ENCODE measurements around the gene FAM118B.
A peak's percentile ranks its signal among the peaks of the same experiment; 100 is the strongest.

The FAM118B gene

DNA sequence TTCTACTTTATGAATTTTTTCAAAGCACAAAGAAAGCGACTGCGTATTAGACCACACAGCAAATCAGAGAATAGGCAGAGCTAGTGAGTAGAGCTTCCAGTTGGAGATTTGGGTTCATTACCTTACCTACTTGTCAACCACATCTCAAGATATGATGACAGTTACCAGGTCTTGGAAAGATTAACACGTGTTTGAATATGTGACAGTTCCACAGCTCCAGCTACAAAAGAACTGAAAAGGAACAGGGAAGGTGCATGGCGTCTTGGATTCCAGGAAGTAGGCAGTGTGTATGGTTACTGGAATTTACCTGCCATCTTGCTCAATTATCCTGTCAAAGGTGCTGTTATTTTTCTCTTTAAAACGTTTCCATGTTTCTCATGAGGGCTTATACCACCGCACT is 76.7 kb downstream of the FAM118B start:
- peak overlapping the region; percentile 99 for H3K27ac ChIP-seq
- TF ChIP-seq, protein P1, sequence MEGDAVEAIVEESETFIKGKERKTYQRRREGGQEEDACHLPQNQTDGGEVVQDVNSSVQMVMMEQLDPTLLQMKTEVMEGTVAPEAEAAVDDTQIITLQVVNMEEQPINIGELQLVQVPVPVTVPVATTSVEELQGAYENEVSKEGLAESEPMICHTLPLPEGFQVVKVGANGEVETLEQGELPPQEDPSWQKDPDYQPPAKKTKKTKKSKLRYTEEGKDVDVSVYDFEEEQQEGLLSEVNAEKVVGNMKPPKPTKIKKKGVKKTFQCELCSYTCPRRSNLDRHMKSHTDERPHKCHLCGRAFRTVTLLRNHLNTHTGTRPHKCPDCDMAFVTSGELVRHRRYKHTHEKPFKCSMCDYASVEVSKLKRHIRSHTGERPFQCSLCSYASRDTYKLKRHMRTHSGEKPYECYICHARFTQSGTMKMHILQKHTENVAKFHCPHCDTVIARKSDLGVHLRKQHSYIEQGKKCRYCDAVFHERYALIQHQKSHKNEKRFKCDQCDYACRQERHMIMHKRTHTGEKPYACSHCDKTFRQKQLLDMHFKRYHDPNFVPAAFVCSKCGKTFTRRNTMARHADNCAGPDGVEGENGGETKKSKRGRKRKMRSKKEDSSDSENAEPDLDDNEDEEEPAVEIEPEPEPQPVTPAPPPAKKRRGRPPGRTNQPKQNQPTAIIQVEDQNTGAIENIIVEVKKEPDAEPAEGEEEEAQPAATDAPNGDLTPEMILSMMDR (IDR thresholded peaks at IDR 0.05): no peak
- no peak for TF ChIP-seq ZFX (IDR thresholded peaks at IDR 0.05; ENCODE audit: borderline replicate concordance)

DNA sequence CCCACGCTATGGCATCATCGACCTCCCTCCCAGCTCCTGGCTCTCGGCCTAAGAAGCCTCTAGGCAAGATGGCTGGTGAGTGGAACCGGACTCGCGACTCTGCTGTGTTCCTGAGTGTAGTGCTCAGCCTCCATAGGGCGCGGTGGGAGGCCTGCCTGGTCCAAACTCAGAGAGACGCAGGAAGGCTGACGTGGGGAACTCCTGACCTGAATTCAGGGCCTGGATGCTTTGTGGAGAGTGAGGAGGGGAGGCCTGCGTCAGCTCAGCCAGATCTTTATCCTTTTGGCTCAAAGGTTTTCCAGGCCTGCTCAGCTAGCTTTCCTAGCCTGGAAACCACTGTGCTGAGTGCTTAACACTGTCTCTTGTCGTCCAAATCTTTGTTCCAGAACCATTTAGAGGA is 79.3 kb downstream of the FAM118B start:
- TF ChIP-seq ZFX (IDR thresholded peaks at IDR 0.05; ENCODE audit: borderline replicate concordance): no peak
- TF ChIP-seq, protein P1 (IDR thresholded peaks at IDR 0.05): no peak
- peak overlapping the region; percentile 99 for H3K27ac ChIP-seq

DNA sequence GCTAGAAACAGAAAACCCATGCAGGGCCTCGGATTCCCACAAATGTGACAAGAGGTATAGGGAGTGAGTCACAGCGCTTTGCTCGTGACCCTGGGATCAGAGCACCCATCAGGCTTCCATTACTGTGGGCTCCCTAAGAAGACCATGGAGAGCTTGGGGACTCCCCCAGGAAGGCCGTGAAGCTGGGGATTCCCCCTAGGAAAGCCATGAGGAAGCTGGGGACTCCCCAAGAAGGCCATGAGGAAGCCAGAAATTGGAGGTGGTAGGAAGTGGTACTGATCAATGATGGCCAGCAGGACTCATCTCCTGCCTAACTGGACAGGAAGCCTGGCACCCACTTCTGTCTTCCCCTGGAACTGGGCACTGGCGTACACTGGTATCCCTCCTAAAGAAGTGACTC is 82.1 kb downstream of the FAM118B start:
- H3K27ac ChIP-seq: peak overlapping the region; percentile 99
- TF ChIP-seq, protein P1 (IDR thresholded peaks at IDR 0.05): no peak
- TF ChIP-seq ZFX (IDR thresholded peaks at IDR 0.05; ENCODE audit: borderline replicate concordance): no peak

DNA sequence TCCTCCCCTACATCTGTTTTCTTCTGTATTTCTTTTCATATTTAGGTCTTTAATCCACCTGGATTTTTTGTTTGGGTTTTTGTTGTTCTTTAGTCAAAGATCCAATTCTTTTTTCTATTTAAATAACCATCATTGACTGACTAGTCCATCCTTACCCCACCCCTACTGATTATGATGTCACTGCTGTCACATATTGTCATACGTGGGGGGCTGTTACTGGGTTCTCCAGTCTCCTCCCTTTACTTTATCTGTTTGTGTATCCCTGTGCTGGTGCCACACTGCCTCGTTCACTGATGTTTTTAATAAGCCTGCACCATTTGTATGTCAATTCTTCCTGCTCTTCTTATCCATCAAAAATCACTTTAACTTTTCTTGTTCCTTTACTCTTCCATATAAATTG is 85.4 kb downstream of the FAM118B start:
- peak overlapping the region; percentile 99 for H3K27ac ChIP-seq
- TF ChIP-seq ZFX (IDR thresholded peaks at IDR 0.05; ENCODE audit: borderline replicate concordance): no peak
- TF ChIP-seq, protein P1 (IDR thresholded peaks at IDR 0.05): no peak

DNA sequence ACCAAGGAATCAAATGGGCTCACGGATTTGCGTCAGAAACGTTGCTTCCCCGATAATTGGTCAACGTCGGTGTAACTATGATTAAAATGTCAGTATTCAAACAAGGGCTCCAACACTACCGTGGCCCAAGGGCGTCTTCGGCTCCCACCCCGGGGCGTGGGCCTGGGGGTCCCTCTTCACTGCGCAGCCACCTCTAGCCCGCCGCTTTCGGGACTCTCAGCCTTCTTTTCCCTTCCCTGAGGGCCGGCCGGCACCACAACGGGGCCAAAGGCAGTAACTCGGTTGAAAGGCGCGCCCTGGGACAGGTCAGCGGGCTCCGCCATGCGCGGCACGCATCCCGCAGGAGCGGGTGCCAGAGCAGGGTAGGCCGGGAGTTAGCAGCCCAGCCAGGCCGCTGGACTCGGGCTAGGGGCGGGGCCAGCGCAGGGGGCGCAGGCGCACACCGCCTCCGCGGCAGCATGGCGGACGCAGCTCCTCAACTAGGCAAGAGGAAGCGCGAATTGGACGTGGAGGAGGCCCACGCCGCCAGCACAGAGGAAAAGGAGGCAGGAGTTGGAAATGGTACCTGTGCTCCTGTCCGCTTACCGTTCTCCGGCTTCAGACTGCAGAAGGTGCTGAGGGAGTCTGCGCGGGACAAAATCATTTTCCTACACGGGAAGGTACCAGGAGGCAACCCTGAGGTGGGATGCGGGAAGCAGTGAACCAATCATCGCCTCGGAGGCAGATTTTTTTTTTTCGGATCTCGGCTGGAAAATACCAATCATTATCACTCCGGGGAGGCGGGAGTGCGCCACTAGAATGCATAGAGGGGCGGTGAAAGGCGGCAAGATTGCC is 92.3 kb downstream of the FAM118B start, which contains the start of gene DCPS:
Gene DCPS (plus strand): TSS at position 438 of the 834 bp plus-strand sequence. CDS start 21 bp downstream, at position 459.
- peak within 1 kb of the TSS; percentile 99 for H3K27ac ChIP-seq
- no peak for TF ChIP-seq ZFX (IDR thresholded peaks at IDR 0.05; ENCODE audit: borderline replicate concordance)
- TF ChIP-seq, protein P1 (IDR thresholded peaks at IDR 0.05): no peak

DNA sequence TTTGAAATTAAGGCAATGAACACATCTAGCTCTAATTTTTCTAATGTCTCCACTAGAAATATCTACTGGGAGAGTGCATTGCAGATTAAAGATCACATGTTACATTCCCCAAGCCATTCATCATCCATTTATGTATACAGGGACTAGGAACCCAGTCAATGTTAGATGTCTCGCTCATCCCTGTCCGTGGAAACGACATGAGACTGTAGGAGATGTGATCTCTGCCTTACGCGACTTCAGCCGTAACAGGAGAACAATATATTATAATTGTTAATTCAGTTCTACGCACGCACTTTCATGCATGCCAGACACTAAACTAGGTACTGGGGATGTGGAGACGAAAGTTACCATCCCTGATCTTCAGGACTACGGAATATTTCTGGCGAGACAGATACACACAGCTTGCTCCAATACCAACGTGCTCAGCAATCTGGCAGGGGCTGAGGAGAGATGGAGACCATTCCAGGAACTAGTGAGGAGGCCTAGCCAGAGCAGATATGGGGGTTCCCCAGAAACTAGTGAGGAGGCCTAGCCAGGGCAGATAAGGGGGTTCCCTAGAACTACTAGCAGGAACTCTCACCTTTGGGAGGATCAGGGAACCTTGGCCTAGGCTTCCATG is 93.0 kb downstream of the FAM118B start:
- TF ChIP-seq ZFX (IDR thresholded peaks at IDR 0.05; ENCODE audit: borderline replicate concordance): no peak
- peak overlapping the region; percentile 99 for H3K27ac ChIP-seq

DNA sequence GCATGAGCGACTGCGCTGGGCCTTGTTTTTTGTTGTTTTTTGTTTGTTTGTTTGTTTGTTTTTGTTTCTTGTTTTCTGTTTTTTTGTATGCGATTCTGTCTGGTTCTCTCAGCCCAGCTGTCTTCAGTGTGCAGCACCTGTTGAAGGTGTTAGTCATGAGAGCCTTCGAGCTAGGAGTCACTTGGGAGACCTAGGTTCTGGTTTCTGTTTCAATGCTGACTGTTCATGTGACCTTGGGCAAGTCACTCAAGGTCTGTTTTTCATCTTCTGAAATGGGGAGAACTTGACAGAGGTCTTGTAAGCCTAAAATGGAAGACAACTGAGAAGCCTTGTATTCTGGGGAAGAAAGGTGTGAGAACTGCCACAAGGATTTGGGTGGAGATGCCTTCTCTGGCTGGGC is 94.1 kb downstream of the FAM118B start:
- peak overlapping the region; percentile 99; the same call in 1 of the 2 replicates for H3K27ac ChIP-seq
- TF ChIP-seq ZFX (IDR thresholded peaks at IDR 0.05; ENCODE audit: borderline replicate concordance): no peak
- TF ChIP-seq, protein P1 (IDR thresholded peaks at IDR 0.05): no peak

Data from 22Rv1 (cell line).